ENCODE results near the gene RAB8B.

DNA sequence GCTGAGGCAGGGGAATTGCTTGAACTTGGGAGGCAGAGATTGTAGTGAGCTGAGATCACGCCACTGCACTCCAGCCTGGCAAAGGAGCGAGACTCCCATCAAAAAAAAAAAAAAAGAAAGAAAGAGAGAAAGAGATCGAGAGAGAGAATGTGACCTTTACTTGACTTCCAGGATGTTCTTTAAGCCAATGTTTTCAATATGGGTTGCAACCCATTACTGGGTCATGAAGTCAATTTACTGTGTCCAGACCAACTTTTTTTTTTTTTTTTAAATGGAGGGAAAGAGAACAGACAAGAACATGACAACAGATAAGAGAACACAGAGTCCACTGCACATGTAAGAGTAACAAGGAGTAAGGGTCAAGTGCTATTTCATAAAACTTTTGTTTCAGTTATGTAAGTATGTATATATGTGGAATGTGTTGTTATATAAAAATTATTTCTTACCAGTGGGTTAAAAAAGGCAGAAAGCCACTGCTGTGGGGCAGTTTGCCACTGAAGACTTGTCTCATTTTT lies 29.8 kb downstream of the RAB8B start:
- TF ChIP-seq POLR2A (IDR thresholded peaks at IDR 0.05; ENCODE audit: low read depth, low read length) (no peak), SUZ12 (IDR thresholded peaks at IDR 0.05; ENCODE audit: unreplicated experiment) (no peak), SMC3 (IDR thresholded peaks at IDR 0.05; ENCODE audit: borderline replicate concordance, low read length) (no peak), USF2 (IDR thresholded peaks at IDR 0.05; ENCODE audit: borderline replicate concordance, low read depth, low read length) (no peak), LARP7 (IDR thresholded peaks at IDR 0.05) (no peak), CBX5 (IDR thresholded peaks at IDR 0.05; ENCODE audit: low read depth) (no peak), TBL1XR1 (IDR thresholded peaks at IDR 0.05; ENCODE audit: low read depth, low read length) (no peak), ZNF24 (IDR thresholded peaks at IDR 0.05) (no peak), KAT2A (conservative IDR thresholded peaks at IDR 0.05; ENCODE audit: control insufficient read depth, low read depth, low read length) (no peak), EP300 (IDR thresholded peaks at IDR 0.05; ENCODE audit: borderline replicate concordance in 1 of 2, control insufficient read depth in 1 of 2, low read depth in 2 of 2, low read length in 2 of 2) (no peak)
- TF ChIP-seq, protein P1, sequence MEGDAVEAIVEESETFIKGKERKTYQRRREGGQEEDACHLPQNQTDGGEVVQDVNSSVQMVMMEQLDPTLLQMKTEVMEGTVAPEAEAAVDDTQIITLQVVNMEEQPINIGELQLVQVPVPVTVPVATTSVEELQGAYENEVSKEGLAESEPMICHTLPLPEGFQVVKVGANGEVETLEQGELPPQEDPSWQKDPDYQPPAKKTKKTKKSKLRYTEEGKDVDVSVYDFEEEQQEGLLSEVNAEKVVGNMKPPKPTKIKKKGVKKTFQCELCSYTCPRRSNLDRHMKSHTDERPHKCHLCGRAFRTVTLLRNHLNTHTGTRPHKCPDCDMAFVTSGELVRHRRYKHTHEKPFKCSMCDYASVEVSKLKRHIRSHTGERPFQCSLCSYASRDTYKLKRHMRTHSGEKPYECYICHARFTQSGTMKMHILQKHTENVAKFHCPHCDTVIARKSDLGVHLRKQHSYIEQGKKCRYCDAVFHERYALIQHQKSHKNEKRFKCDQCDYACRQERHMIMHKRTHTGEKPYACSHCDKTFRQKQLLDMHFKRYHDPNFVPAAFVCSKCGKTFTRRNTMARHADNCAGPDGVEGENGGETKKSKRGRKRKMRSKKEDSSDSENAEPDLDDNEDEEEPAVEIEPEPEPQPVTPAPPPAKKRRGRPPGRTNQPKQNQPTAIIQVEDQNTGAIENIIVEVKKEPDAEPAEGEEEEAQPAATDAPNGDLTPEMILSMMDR (IDR thresholded peaks at IDR 0.05 in 2 of 3, conservative IDR thresholded peaks at IDR 0.05 in 1 of 3; ENCODE audit: control insufficient read depth in 2 of 3, extremely low read depth in 1 of 3, insufficient read depth in 1 of 3, low read depth in 3 of 3, low read length in 3 of 3) = no peak
- TF ChIP-seq, protein P2, sequence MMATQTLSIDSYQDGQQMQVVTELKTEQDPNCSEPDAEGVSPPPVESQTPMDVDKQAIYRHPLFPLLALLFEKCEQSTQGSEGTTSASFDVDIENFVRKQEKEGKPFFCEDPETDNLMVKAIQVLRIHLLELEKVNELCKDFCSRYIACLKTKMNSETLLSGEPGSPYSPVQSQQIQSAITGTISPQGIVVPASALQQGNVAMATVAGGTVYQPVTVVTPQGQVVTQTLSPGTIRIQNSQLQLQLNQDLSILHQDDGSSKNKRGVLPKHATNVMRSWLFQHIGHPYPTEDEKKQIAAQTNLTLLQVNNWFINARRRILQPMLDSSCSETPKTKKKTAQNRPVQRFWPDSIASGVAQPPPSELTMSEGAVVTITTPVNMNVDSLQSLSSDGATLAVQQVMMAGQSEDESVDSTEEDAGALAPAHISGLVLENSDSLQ (IDR thresholded peaks at IDR 0.05) = no peak

Data from GM12878 (cell line).